ENCODE measurements around the gene CD2. TPM values are rescaled to one million over a fixed set of nuclear protein-coding genes. Genes with fewer than 3 reads are reported as not detected.
A peak's percentile ranks its signal among the peaks of the same experiment; 100 is the strongest.

Gene CD2
- total RNA-seq, 1 experiment from 2014 or later: not detected

DNA sequence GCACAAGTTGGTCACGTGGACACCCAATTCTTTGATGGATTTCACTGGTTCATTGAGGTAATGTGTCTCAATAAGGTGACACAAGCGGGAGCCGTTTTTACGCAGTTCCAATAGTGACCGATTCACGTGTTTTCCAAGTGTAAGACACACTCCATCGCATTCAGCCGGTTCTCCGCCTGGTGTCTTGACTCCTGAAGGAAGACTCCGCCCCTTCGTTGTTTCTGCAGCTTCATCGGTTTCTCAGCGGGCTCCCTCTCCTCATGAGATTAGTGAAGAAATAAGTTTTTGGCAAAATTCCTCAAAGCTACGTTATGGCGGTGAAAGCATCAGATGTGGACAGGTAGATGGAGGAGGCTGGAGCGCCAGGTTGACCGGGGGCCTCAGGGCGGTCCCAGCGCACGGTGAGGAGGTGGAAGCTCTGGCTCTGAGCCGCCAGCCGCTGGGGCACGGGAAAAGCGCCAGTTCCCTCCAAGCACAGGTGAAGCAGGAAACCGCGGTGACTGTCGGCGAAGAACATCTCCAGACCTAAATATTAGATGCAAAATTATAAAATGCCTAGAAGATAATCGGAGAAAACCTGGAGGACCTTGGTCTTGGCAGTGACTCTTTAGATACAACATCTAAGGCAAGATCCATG, 21.0 kb downstream of the CD2 start:
- no peak overlapping the region for H3K27ac Mint-ChIP-seq (ENCODE audit: low read depth, unreplicated experiment)
- no TSS peak for BruUV-seq (replicated peaks)
- no peaks in the 10 kb centered on the region for H3K9me3 Mint-ChIP-seq (ENCODE audit: unreplicated experiment)
- no peak overlapping the region for H3K4me3 Mint-ChIP-seq (ENCODE audit: unreplicated experiment)
- intact Hi-C loops (cut with micrococcal nuclease): no loop called here
- DNase-seq (ENCODE audit: unreplicated experiment): no peak
- no peaks in the 10 kb centered on the region for H3K36me3 Mint-ChIP-seq (ENCODE audit: insufficient read depth, unreplicated experiment)
- H3K27me3 Mint-ChIP-seq (ENCODE audit: insufficient read depth, unreplicated experiment): peaks cover 21% of the 10 kb centered on the region
- POLR2A ChIA-PET: no interaction called here
- H3K4me1 Mint-ChIP-seq (ENCODE audit: insufficient read depth, unreplicated experiment): no peaks in the 10 kb centered on the region
- TF ChIP-seq, protein P1, sequence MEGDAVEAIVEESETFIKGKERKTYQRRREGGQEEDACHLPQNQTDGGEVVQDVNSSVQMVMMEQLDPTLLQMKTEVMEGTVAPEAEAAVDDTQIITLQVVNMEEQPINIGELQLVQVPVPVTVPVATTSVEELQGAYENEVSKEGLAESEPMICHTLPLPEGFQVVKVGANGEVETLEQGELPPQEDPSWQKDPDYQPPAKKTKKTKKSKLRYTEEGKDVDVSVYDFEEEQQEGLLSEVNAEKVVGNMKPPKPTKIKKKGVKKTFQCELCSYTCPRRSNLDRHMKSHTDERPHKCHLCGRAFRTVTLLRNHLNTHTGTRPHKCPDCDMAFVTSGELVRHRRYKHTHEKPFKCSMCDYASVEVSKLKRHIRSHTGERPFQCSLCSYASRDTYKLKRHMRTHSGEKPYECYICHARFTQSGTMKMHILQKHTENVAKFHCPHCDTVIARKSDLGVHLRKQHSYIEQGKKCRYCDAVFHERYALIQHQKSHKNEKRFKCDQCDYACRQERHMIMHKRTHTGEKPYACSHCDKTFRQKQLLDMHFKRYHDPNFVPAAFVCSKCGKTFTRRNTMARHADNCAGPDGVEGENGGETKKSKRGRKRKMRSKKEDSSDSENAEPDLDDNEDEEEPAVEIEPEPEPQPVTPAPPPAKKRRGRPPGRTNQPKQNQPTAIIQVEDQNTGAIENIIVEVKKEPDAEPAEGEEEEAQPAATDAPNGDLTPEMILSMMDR (IDR thresholded peaks at IDR 0.05; ENCODE audit: unreplicated experiment): no peak
- CTCF ChIA-PET: no interaction called here

DNA sequence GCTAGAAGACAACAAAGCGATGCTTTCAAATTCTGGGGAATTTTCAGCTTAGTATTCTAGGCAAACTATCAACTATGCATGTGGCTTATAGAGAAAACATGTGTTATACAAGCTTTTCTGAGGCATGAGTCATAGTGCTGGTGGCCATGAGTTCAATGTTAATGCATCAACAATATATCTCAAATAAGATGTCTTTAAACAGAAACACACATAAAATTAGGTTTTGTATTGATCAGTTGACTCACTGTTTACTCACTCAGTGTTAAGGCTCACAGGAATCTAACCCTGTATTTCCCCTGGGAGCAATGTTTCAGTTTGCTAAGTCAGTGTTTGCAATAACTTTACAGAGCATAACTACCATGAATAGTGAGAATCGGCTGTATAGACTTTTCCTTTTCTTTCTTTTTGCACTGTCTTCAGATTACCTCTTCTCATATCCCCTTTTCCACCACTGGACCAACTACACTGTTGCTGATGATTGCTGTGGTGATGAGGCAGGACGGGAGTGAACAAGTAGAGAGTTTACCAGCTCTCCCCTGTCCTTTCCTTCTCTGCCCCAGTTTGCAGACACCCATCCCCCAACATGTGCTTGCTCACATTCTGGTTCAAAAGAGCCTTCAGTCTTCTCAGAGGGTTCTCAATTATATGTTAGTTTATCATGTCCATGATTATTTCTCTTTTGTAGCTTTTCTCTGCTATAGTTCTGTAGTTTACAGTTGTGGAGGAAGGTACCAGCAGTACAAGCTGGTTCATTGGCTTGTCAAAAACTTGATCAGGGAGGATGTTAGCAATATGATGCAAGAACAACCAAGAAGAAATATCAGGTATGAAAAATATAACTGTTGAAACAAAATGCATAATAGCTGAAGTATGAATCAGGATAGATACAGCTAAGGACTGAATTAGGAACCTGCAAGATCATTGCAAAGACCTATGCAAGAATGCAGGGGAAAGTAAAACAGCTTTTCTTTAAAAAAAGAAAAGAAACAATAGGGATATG, 23.9 kb downstream of the CD2 start:
- H3K9me3 Mint-ChIP-seq (ENCODE audit: unreplicated experiment): no peaks in the 10 kb centered on the region

DNA sequence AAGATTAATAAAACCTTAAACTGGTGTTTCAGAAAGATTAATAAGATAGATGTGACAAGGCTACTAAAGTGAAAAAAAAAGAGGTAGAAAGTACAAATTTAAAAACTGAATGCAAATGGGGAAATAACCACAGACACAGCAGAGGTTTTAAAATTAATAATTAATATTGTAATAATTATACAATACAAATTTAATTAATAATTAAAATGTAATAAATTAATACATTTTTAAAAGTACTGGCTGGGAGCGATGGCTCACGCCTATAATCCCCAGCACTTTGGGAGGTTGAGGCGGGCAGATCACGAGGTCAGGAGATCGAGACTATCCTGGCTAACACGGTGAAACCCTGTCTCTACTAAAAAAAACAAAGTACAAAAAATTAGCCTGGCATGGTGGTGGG, 26.8 kb downstream of the CD2 start:
- Mint-ChIP-seq H3K27me3 (ENCODE audit: insufficient read depth, unreplicated experiment) (peaks cover 71% of the 10 kb centered on the region), H3K4me1 (ENCODE audit: insufficient read depth, unreplicated experiment) (no peaks in the 10 kb centered on the region), H3K4me3 (ENCODE audit: unreplicated experiment) (no peak overlapping the region), H3K36me3 (ENCODE audit: insufficient read depth, unreplicated experiment) (no peaks in the 10 kb centered on the region), H3K9me3 (ENCODE audit: unreplicated experiment) (no peaks in the 10 kb centered on the region), H3K27ac (ENCODE audit: low read depth, unreplicated experiment) (no peak overlapping the region)
- TF ChIP-seq, protein P1 (IDR thresholded peaks at IDR 0.05; ENCODE audit: unreplicated experiment): no peak
- no peak for DNase-seq (ENCODE audit: unreplicated experiment)
- ChIA-PET POLR2A (no interaction called here), CTCF (interaction anchor here (1.2 kb wide), 1 partner anchor 11 kb away, joined by 3 read pairs; no protein-coding TSS in a partner anchor)
- BruUV-seq (replicated peaks): no TSS peak
- intact Hi-C loops (cut with micrococcal nuclease): no loop called here

More for the DNA sequence above, 23.9 kb downstream of the CD2 start:
- Mint-ChIP-seq H3K4me3 (ENCODE audit: unreplicated experiment) (no peak overlapping the region), H3K27ac (ENCODE audit: low read depth, unreplicated experiment) (no peak overlapping the region), H3K36me3 (ENCODE audit: insufficient read depth, unreplicated experiment) (no peaks in the 10 kb centered on the region), H3K4me1 (ENCODE audit: insufficient read depth, unreplicated experiment) (no peaks in the 10 kb centered on the region), H3K27me3 (ENCODE audit: insufficient read depth, unreplicated experiment) (peaks cover 42% of the 10 kb centered on the region)
- ChIA-PET POLR2A (interaction anchor here (0.6 to 1.4 kb wide), 5 partner anchors 11 to 281 kb away, joined by 3 to 4 read pairs (median 3); partner anchors contain the start of gene TTF2), CTCF (interaction anchor here (0.6 kb wide), 2 partner anchors 40 to 204 kb away, joined by 3 read pairs; no protein-coding TSS in a partner anchor)
- no TSS peak for BruUV-seq (replicated peaks)
- TF ChIP-seq, protein P1 (IDR thresholded peaks at IDR 0.05; ENCODE audit: unreplicated experiment): no peak
- intact Hi-C loops (cut with micrococcal nuclease): no loop called here
- peak; percentile 43 for DNase-seq (ENCODE audit: unreplicated experiment)

DNA sequence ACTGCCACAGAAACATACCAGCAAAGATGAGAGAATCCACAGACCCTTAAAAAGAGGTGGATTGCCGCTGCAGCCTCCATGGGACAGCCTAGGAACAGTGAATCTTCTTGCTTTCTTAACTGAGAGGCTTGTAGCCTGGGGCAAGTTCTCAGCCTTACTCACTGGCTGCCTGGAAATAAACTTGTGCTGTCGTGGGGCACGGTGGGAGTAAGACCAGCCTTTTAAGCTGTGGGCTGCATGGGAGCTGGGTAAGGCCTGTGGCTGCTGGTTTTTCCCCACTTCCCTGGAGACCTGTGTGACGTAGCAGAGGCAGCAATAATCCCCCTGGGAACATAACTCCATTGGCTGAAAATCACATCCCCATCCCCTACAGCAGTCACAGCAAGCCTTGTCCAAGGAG, 30.8 kb downstream of the CD2 start:
- DNase-seq (ENCODE audit: unreplicated experiment): peak; percentile 30
- Mint-ChIP-seq H3K27me3 (ENCODE audit: insufficient read depth, unreplicated experiment) (peaks cover 86% of the 10 kb centered on the region), H3K36me3 (ENCODE audit: insufficient read depth, unreplicated experiment) (no peaks in the 10 kb centered on the region), H3K4me3 (ENCODE audit: unreplicated experiment) (no peak overlapping the region), H3K4me1 (ENCODE audit: insufficient read depth, unreplicated experiment) (no peaks in the 10 kb centered on the region), H3K27ac (ENCODE audit: low read depth, unreplicated experiment) (no peak overlapping the region), H3K9me3 (ENCODE audit: unreplicated experiment) (no peaks in the 10 kb centered on the region)
- intact Hi-C loops (cut with micrococcal nuclease): no loop called here
- no TSS peak for BruUV-seq (replicated peaks)
- ChIA-PET POLR2A (interaction anchor here (0.6 kb wide), 1 partner anchor 21 kb away, joined by 3 read pairs; no protein-coding TSS in a partner anchor), CTCF (interaction anchor here (0.8 to 1.9 kb wide), 2 partner anchors 33 to 47 kb away, joined by 3 to 6 read pairs; no protein-coding TSS in a partner anchor)
- TF ChIP-seq, protein P1 (IDR thresholded peaks at IDR 0.05; ENCODE audit: unreplicated experiment): no peak
